ENCODE data around the gene TAPT1.

DNA sequence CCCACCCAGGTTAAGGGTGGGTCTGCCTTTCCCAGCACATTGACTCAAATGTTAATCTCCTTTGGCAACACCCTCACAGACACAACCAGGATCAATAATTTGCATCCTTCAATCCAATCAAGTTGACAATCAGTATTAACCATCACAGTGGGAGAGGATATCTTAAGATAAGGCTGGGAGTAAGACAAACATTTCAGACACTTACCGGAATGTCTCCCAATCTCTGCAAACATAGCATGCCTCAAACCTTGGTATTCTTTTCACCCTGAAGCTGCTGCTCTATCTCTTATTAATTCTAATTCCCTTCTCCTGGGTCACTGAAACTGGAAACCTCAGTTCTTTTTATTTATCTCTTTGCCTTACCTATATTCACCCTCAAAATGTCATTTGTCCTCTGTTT, 19.0 kb upstream of the TAPT1 start:
- TF ChIP-seq POLR2A (IDR thresholded peaks at IDR 0.05; ENCODE audit: low read depth, low read length), result no peak
- TF ChIP-seq POLR2AphosphoS5 (IDR thresholded peaks at IDR 0.05; ENCODE audit: low read depth, low read length), result no peak
- TF ChIP-seq TAF1 (IDR thresholded peaks at IDR 0.05; ENCODE audit: low read depth, low read length), result no peak

All from GM12891 (cell line).